Skeletal muscle satellite cell (primary cell): Measurements from ENCODE around the gene SFMBT2.

ENCODE experiments used
- H3K27me3 ChIP-seq: 2 replicates; pipeline ENCODE4 v1.7.0; 2013; ENCODE audit warnings: low read length; ENCODE audit not compliant: control insufficient read depth, insufficient read depth
- H3K36me3 ChIP-seq: 2 replicates; pipeline ENCODE4 v1.7.0; 2013; ENCODE audit warnings: mild to moderate bottlenecking, control low read depth, low read length; ENCODE audit not compliant: insufficient read depth
- H3K4me1 ChIP-seq: 2 replicates; pipeline ENCODE4 v1.7.0; 2013; ENCODE audit warnings: low read length; ENCODE audit not compliant: control insufficient read depth, insufficient read depth
- H3K4me2 ChIP-seq: 2 replicates; pipeline ENCODE4 v1.7.0; 2013; ENCODE audit warnings: mild to moderate bottlenecking, low read length
- H3K4me3 ChIP-seq: 2 replicates; pipeline ENCODE4 v1.7.0; 2013; ENCODE audit warnings: low read length
- H3K9ac ChIP-seq: 2 replicates; pipeline ENCODE4 v1.7.0; 2013; ENCODE audit warnings: mild to moderate bottlenecking, low read depth, low read length, moderate library complexity
- H3K9me3 ChIP-seq: replicated peaks from 2 replicates; pipeline ENCODE4 v1.7.0; 2013; ENCODE audit warnings: mild to moderate bottlenecking, control low read depth, low read length

SFMBT2 gene

GRCh38 chr10:7409045-7409731 is 1.6 kb downstream of the SFMBT2 start:
- H3K4me3 ChIP-seq = peak overlapping the region; percentile 78
- peaks cover 60% of the 10 kb centered on the region for H3K27me3 ChIP-seq
- peak overlapping the region; percentile 50 for H3K9ac ChIP-seq
- no peaks in the 10 kb centered on the region for H3K36me3 ChIP-seq
- H3K4me1 ChIP-seq = peaks cover 33% of the 10 kb centered on the region
- peak overlapping the region; percentile 85 for H3K4me2 ChIP-seq
- H3K9me3 ChIP-seq = no peaks in the 10 kb centered on the region

GRCh38 chr10:7408291-7409044 is 2.4 kb downstream of the SFMBT2 start:
- peak overlapping the region; percentile 29 for H3K9ac ChIP-seq
- H3K9me3 ChIP-seq = no peaks in the 10 kb centered on the region
- H3K4me2 ChIP-seq = peak overlapping the region; percentile 85
- H3K27me3 ChIP-seq = peaks cover 53% of the 10 kb centered on the region
- no peaks in the 10 kb centered on the region for H3K36me3 ChIP-seq
- peak overlapping the region; percentile 78 for H3K4me3 ChIP-seq
- peaks cover 33% of the 10 kb centered on the region for H3K4me1 ChIP-seq

GRCh38 chr10:7407368-7408290 is 3.2 kb downstream of the SFMBT2 start:
- peak overlapping the region; percentile 78 for H3K4me3 ChIP-seq
- H3K9me3 ChIP-seq = no peaks in the 10 kb centered on the region
- peak overlapping the region; percentile 29 for H3K9ac ChIP-seq
- H3K4me2 ChIP-seq = peak overlapping the region; percentile 85
- H3K4me1 ChIP-seq = peaks cover 32% of the 10 kb centered on the region
- H3K36me3 ChIP-seq = no peaks in the 10 kb centered on the region
- H3K27me3 ChIP-seq = peaks cover 46% of the 10 kb centered on the region

GRCh38 chr10:7406712-7407333 is 4.0 kb downstream of the SFMBT2 start:
- Histone ChIP-seq H3K4me2 (no peak overlapping the region), H3K4me1 (peaks cover 26% of the 10 kb centered on the region), H3K9me3 (no peaks in the 10 kb centered on the region), H3K9ac (no peak overlapping the region), H3K4me3 (no peak overlapping the region), H3K27me3 (peaks cover 38% of the 10 kb centered on the region), H3K36me3 (no peaks in the 10 kb centered on the region)

GRCh38 chr10:7405637-7406036 is 5.2 kb downstream of the SFMBT2 start:
- Histone ChIP-seq H3K4me1 (peaks cover 20% of the 10 kb centered on the region), H3K9me3 (no peaks in the 10 kb centered on the region), H3K4me3 (no peak overlapping the region), H3K9ac (no peak overlapping the region), H3K36me3 (no peaks in the 10 kb centered on the region), H3K27me3 (peaks cover 30% of the 10 kb centered on the region), H3K4me2 (no peak overlapping the region)

GRCh38 chr10:7403620-7404019 is 7.2 kb downstream of the SFMBT2 start:
- no peak overlapping the region for H3K9ac ChIP-seq
- peaks cover 11% of the 10 kb centered on the region for H3K4me1 ChIP-seq
- no peaks in the 10 kb centered on the region for H3K9me3 ChIP-seq
- H3K4me2 ChIP-seq = no peak overlapping the region
- H3K4me3 ChIP-seq = no peak overlapping the region
- peaks cover 12% of the 10 kb centered on the region for H3K27me3 ChIP-seq
- no peaks in the 10 kb centered on the region for H3K36me3 ChIP-seq

GRCh38 chr10:7401782-7402181 is 9.1 kb downstream of the SFMBT2 start:
- no peak overlapping the region for H3K4me3 ChIP-seq
- no peak overlapping the region for H3K9ac ChIP-seq
- H3K36me3 ChIP-seq = no peaks in the 10 kb centered on the region
- H3K9me3 ChIP-seq = no peaks in the 10 kb centered on the region
- H3K4me2 ChIP-seq = no peak overlapping the region
- no peaks in the 10 kb centered on the region for H3K27me3 ChIP-seq
- H3K4me1 ChIP-seq = no peaks in the 10 kb centered on the region

- Histone ChIP-seq H3K4me1 (no peaks in the 10 kb centered on the region), H3K4me2 (no peak overlapping the region), H3K36me3 (no peaks in the 10 kb centered on the region), H3K9me3 (no peaks in the 10 kb centered on the region), H3K4me3 (no peak overlapping the region), H3K27me3 (no peaks in the 10 kb centered on the region), H3K9ac (no peak overlapping the region)
Measured at GRCh38 chr10:7401156-7401555, 9.7 kb downstream of the SFMBT2 start.

GRCh38 chr10:7400068-7400715 is 10.6 kb downstream of the SFMBT2 start:
- Histone ChIP-seq H3K4me2 (no peak overlapping the region), H3K4me1 (no peaks in the 10 kb centered on the region), H3K9ac (no peak overlapping the region), H3K9me3 (no peaks in the 10 kb centered on the region), H3K27me3 (no peaks in the 10 kb centered on the region), H3K36me3 (no peaks in the 10 kb centered on the region), H3K4me3 (no peak overlapping the region)

- H3K9ac ChIP-seq = no peak overlapping the region
- H3K9me3 ChIP-seq = no peaks in the 10 kb centered on the region
- H3K27me3 ChIP-seq = no peaks in the 10 kb centered on the region
- no peak overlapping the region for H3K4me3 ChIP-seq
- no peaks in the 10 kb centered on the region for H3K36me3 ChIP-seq
- H3K4me2 ChIP-seq = no peak overlapping the region
- no peaks in the 10 kb centered on the region for H3K4me1 ChIP-seq
Measured at GRCh38 chr10:7399533-7399932, 11.3 kb downstream of the SFMBT2 start.
